A549 (cell line): ENCODE measurements around the gene MARK3.

ENCODE experiments used
- HOXB5 ChIP-seq: fragments of 250-450 bp; sonication (Bioruptor Pico); IDR thresholded peaks from 2 replicates; pipeline ENCODE4 v1.5.0; 2020; ENCODE audit warnings: mild to moderate bottlenecking, moderate library complexity
- POLR2A ChIP-seq: IDR thresholded peaks from 2 replicates; pipeline ENCODE4 v1.6.1; 2012; ENCODE audit warnings: mild to moderate bottlenecking, low read length
- TF ChIP-seq, protein P1 (sequence below): fragments of 250-450 bp; sonication (Bioruptor Pico); IDR thresholded peaks from 2 replicates; pipeline ENCODE4 v1.5.0; 2021; ENCODE audit warnings: mild to moderate bottlenecking, moderate library complexity, borderline replicate concordance

DNA sequence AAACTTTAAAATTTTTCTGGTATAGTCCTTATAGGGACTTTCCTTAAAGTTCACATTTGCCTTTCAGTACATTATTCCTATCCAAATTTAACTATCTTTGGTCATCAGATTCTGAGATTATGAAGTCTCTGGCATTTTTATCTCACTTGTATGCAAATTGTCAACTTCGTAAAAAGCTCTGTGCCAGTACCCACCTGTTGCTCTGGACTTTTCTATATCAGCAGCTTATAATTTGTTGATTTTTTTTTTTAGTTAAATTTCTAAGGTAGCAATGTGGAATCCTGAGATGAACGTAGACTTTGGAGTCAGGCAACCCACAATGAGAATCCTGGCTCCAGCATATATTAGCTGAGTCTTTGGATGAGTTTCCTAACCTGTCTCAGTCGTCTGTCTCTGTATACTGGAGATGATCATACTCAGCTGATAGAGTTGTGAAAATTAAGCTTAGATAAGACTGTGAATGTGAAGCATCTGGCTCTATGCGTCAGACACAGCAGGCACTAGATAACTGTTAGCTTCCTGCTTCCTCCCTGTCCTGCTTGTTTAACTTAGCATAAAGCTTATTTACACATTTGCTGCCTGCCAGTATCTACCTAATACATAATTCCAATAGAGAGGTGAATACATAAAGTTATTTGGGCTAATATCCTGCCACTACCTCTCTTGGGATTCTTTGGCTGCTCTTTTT, 59.8 kb downstream of the MARK3 start:
- TF ChIP-seq POLR2A, result no peak
- TF ChIP-seq, protein P1, sequence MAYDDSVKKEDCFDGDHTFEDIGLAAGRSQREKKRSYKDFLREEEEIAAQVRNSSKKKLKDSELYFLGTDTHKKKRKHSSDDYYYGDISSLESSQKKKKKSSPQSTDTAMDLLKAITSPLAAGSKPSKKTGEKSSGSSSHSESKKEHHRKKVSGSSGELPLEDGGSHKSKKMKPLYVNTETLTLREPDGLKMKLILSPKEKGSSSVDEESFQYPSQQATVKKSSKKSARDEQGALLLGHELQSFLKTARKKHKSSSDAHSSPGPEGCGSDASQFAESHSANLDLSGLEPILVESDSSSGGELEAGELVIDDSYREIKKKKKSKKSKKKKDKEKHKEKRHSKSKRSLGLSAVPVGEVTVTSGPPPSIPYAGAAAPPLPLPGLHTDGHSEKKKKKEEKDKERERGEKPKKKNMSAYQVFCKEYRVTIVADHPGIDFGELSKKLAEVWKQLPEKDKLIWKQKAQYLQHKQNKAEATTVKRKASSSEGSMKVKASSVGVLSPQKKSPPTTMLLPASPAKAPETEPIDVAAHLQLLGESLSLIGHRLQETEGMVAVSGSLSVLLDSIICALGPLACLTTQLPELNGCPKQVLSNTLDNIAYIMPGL (CRISPR knock-in tag), result no peak
- TF ChIP-seq HOXB5 (CRISPR knock-in tag), result no peak
